Suprapubic skin (tissue), 3 donors: Measurements from ENCODE around the gene SAMD10.

Experiments used
- EP300 ChIP-seq: sonication (generic); formaldehyde crosslinking; IDR thresholded peaks from one replicate; pipeline ENCODE4 v1.6.1; 2017; ENCODE audit warnings: antibody characterized with exemption
- POLR2A ChIP-seq, 2 donors: fragments of 450-650 bp; IDR thresholded peaks; one replicate each; pipeline ENCODE4 v1.6.1; 2017; ENCODE audit warnings: antibody characterized with exemption in 2 of 2, mild to moderate bottlenecking in 2 of 2, moderate library complexity in 2 of 2
- TF ChIP-seq, protein P1 (sequence below), 2 donors: fragments of 200-600 bp in 1 of 2; fragments of 450-650 bp in 1 of 2; sonication (generic) in 1 of 2; IDR thresholded peaks; one replicate each; pipeline ENCODE4 v1.5.1; 2016 to 2019; ENCODE audit warnings: antibody characterized with exemption in 2 of 2, mild to moderate bottlenecking in 1 of 2, moderate library complexity in 1 of 2

DNA sequence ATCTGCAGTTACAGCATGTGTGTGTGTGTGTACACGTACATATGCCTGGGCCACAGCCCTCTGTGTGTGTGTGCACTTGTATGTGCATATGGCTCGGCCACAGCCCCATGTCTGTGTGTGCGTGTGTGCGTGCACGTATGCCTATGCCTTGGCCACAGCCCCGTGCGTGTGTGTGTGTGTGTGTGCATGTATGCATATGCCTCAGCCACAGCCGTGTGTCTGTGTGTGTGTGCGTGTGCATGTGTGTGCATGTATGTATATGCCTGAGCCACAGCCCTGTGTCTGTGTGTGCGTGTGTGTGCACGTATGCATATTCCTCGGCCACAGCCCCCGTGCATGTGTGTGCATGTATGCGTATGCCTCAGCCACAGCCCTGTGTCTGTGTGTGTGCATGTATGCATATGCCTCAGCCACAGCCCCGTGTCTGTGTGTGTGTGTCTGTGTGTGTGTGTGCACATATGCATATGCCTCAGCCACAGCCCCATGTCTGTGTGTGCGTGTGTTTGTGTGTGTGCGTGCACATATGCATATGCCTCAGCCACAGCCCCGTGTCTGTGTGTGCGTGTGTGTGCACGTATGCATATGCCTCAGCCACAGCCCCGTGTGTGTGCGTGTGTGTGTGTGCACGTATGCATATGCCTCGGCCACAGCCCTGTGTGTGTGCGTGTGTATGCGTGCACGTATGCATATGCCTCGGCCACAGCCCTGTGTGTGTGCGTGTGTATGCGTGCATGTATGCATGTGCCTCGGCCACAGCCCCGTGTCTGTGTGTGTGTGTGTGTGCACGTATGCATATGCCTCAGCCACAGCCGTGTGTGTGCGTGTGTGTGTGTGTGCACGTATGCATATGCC lies 41.9 kb upstream of the SAMD10 start:
- TF ChIP-seq POLR2A (IDR thresholded peaks at IDR 0.05) (no peak), EP300 (no peak)
- TF ChIP-seq, protein P1, sequence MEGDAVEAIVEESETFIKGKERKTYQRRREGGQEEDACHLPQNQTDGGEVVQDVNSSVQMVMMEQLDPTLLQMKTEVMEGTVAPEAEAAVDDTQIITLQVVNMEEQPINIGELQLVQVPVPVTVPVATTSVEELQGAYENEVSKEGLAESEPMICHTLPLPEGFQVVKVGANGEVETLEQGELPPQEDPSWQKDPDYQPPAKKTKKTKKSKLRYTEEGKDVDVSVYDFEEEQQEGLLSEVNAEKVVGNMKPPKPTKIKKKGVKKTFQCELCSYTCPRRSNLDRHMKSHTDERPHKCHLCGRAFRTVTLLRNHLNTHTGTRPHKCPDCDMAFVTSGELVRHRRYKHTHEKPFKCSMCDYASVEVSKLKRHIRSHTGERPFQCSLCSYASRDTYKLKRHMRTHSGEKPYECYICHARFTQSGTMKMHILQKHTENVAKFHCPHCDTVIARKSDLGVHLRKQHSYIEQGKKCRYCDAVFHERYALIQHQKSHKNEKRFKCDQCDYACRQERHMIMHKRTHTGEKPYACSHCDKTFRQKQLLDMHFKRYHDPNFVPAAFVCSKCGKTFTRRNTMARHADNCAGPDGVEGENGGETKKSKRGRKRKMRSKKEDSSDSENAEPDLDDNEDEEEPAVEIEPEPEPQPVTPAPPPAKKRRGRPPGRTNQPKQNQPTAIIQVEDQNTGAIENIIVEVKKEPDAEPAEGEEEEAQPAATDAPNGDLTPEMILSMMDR (IDR thresholded peaks at IDR 0.05), result no peak
